Type B pancreatic cell (in vitro differentiated cells): ENCODE data around the gene ABHD17B. TPM values are rescaled to one million over a fixed set of nuclear protein-coding genes. Genes with fewer than 3 reads are reported as not detected.

Experiments used
- DNase-seq: peaks from one replicate; pipeline ENCODE4 v3.0.0; 2021; ENCODE audit warnings: mixed read lengths; ENCODE audit not compliant: unreplicated experiment; ENCODE audit errors: extremely low spot score
- H3K27ac Mint-ChIP-seq: 2 replicates; pipeline ENCODE4 v1.8.0; 2021; ENCODE audit warnings: mild to moderate bottlenecking, mixed read lengths
- H3K27me3 Mint-ChIP-seq: 2 replicates; pipeline ENCODE4 v1.8.0; 2021; ENCODE audit warnings: mixed read lengths
- H3K36me3 Mint-ChIP-seq: 2 replicates; pipeline ENCODE4 v1.8.0; 2021; ENCODE audit warnings: mixed read lengths
- H3K4me1 Mint-ChIP-seq: one replicate; pipeline ENCODE4 v1.8.0; 2021; ENCODE audit warnings: mixed read lengths; ENCODE audit not compliant: unreplicated experiment
- H3K4me3 Mint-ChIP-seq: 2 replicates; pipeline ENCODE4 v1.8.0; 2021; ENCODE audit warnings: mild to moderate bottlenecking, mixed read lengths
- H3K9me3 Mint-ChIP-seq: 2 replicates; pipeline ENCODE4 v1.8.0; 2021; ENCODE audit warnings: mixed read lengths
- CTCF ChIP-seq: fragments of 200-600 bp; sonication (generic); conservative IDR thresholded peaks from 2 replicates; pipeline ENCODE4 v1.5.0; 2021; ENCODE audit warnings: antibody characterized with exemption, mild to moderate bottlenecking
- total RNA-seq: library from RNA; stranded (reverse); gene quantifications from 2 replicates; pipeline ENCODE4 v1.2.1, GENCODE V29; 2021; ENCODE audit warnings: low replicate concordance

Gene ABHD17B
- total RNA-seq, 1 donor from 2014 or later: 35.7 TPM

DNA sequence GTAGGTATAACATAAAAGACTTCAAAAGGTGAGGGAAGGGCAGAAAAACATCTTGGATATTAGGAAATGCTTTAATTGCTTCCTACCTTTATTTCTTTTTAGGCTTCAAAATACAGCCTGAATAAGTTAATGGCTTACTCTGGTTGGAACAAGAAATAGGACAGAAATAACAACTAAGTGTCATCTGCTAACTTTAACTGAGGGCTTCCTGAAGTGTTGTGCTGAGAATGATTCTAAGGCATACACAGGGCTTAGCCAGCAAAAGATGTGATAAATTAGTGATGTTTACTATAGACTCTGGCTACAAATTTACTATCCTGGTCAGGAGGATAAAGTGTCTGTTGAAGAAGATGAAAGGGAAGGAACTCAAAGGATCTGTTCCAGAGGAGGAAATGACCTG is 34.2 kb downstream of the ABHD17B start:
- H3K36me3 Mint-ChIP-seq: peaks cover 37% of the 10 kb centered on the region
- no peaks in the 10 kb centered on the region for H3K27me3 Mint-ChIP-seq
- H3K4me3 Mint-ChIP-seq: no peak overlapping the region
- TF ChIP-seq CTCF: no peak
- H3K9me3 Mint-ChIP-seq: peaks cover 12% of the 10 kb centered on the region
- no peak for DNase-seq
- H3K4me1 Mint-ChIP-seq: peaks cover 4% of the 10 kb centered on the region
- H3K27ac Mint-ChIP-seq: no peak overlapping the region

DNA sequence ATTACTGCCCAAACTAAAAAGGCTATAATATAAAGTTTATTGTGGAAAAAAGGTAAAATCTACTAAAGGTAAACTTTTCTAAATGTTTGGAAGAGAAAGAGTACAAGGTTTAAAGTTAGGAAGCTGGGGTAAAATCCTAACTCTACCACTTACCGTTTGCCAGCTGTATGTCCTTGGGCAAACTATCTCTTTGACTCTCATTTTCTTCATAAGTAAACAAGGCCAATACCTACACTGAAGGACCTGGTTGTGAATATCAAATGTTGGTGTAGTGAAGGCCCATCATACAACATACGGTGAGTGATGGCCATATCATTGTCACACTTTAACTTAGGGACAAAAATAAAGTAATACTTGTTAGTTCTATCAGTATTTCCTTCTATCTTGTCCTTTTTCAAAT is 34.9 kb downstream of the ABHD17B start:
- no peak overlapping the region for H3K27ac Mint-ChIP-seq
- peaks cover 33% of the 10 kb centered on the region for H3K36me3 Mint-ChIP-seq
- H3K9me3 Mint-ChIP-seq: peaks cover 10% of the 10 kb centered on the region
- peaks cover 4% of the 10 kb centered on the region for H3K4me1 Mint-ChIP-seq
- no peak for DNase-seq
- TF ChIP-seq CTCF: no peak
- H3K4me3 Mint-ChIP-seq: no peak overlapping the region
- no peaks in the 10 kb centered on the region for H3K27me3 Mint-ChIP-seq

GRCh38 chr9:71875345-71875744 is 35.6 kb downstream of the ABHD17B start:
- DNase-seq: no peak
- Mint-ChIP-seq H3K36me3 (peaks cover 29% of the 10 kb centered on the region), H3K4me3 (no peak overlapping the region), H3K9me3 (peaks cover 6% of the 10 kb centered on the region), H3K4me1 (peaks cover 4% of the 10 kb centered on the region), H3K27ac (no peak overlapping the region), H3K27me3 (no peaks in the 10 kb centered on the region)
- TF ChIP-seq CTCF: no peak

DNA sequence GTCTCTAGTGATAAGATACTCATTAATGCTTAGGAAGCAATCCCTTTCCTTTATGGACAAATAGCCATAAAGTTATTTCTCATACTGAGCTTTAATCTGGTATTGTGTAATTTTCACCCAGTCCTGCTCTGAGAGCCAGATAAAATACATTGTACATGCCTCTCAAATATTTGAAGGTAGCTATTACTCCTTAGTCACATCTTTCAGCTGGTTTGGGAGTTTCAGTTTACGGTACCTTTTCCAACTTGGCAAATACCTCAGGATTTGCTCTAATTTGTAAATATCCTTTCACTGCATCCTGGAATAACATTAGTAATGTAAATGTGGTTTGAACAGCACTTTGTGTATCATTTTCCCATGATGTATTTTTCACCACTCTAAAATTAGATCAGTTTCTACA is 47.4 kb downstream of the ABHD17B start:
- H3K4me1 Mint-ChIP-seq: no peaks in the 10 kb centered on the region
- H3K36me3 Mint-ChIP-seq: peaks cover 48% of the 10 kb centered on the region
- no peak for DNase-seq
- peaks cover 6% of the 10 kb centered on the region for H3K9me3 Mint-ChIP-seq
- no peak overlapping the region for H3K4me3 Mint-ChIP-seq
- no peaks in the 10 kb centered on the region for H3K27me3 Mint-ChIP-seq
- H3K27ac Mint-ChIP-seq: no peak overlapping the region
- no peak for TF ChIP-seq CTCF

- Mint-ChIP-seq H3K36me3 (peaks cover 45% of the 10 kb centered on the region), H3K4me3 (no peak overlapping the region), H3K4me1 (no peaks in the 10 kb centered on the region), H3K27me3 (no peaks in the 10 kb centered on the region), H3K9me3 (peaks cover 6% of the 10 kb centered on the region), H3K27ac (no peak overlapping the region)
- no peak for TF ChIP-seq CTCF
- no peak for DNase-seq
Measured at GRCh38 chr9:71861618-71862017, 49.4 kb downstream of the ABHD17B start.

DNA sequence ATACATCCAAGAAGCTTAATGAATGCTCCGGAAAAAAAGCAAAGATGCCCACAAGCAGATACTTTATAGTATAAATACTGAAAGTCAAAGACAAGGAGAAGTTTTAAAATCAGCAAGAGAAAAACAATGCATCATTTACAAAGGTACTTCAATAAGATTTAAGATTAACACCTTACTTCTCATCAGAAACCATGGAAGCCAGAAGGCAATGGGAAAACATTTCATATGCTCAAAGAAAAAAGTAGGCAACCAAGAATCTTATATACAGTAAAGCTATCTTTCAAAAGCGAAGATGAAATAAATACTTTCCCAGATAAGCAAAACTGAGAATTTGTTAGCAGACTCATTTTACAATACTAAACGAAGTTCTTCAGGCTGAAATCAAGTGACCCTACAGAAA is 51.1 kb downstream of the ABHD17B start:
- Mint-ChIP-seq H3K36me3 (peaks cover 43% of the 10 kb centered on the region), H3K4me1 (no peaks in the 10 kb centered on the region), H3K27ac (no peak overlapping the region), H3K27me3 (no peaks in the 10 kb centered on the region), H3K9me3 (peaks cover 6% of the 10 kb centered on the region), H3K4me3 (no peak overlapping the region)
- no peak for DNase-seq
- no peak for TF ChIP-seq CTCF
